Peyer's patch (tissue), 4 donors: Measurements from ENCODE around the gene GPX4.

Experiments
- POLR2A ChIP-seq, 2 donors: fragments of 450-650 bp; IDR thresholded peaks; one replicate each; pipeline ENCODE4 v1.5.1; 2017; ENCODE audit warnings: antibody characterized with exemption in 2 of 2, mild to moderate bottlenecking in 2 of 2, moderate library complexity in 2 of 2
- TF ChIP-seq, protein P1 (sequence below), 6 experiments: fragments of 450-650 bp in 4 of 6; fragments of 200-600 bp in 2 of 6; sonication (generic) in 1 of 6; IDR thresholded peaks; one replicate each; pipeline ENCODE4 v1.5.1; 2017 to 2019; ENCODE audit warnings: antibody characterized with exemption in 6 of 6, mild to moderate bottlenecking in 3 of 6, moderate library complexity in 1 of 6

DNA sequence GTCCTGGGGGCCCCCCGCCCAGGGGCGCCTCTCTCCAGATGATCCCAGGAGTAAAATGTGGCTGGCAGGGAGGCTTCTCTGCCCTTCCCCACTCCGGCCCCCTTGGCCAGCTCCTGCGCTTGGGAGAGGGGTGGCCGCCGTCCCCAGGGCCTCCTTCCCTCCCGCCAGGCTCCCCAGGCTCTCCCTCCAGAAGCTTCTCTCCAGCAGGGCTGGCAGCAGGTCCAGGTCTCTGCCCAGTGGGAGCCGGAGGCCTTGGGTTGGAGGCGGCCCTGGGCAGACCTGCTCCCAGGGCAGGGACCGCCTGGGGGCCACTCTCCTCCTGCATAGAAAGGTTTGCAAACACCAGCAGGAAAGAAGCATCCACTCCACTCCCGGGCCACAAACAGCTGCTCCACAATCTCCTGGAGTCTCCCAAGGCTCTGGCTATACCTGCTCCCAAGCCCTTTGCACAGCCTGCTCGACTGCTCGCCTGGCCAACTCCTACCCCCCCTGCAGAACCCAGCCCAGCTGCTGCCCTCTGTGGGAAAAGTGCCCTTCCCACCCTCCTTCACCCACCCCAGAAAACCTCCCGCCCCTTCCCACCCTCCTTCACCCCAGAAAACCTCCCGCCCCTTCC lies 44.2 kb downstream of the GPX4 start:
- no peak for TF ChIP-seq POLR2A (IDR thresholded peaks at IDR 0.05)
- TF ChIP-seq, protein P1, sequence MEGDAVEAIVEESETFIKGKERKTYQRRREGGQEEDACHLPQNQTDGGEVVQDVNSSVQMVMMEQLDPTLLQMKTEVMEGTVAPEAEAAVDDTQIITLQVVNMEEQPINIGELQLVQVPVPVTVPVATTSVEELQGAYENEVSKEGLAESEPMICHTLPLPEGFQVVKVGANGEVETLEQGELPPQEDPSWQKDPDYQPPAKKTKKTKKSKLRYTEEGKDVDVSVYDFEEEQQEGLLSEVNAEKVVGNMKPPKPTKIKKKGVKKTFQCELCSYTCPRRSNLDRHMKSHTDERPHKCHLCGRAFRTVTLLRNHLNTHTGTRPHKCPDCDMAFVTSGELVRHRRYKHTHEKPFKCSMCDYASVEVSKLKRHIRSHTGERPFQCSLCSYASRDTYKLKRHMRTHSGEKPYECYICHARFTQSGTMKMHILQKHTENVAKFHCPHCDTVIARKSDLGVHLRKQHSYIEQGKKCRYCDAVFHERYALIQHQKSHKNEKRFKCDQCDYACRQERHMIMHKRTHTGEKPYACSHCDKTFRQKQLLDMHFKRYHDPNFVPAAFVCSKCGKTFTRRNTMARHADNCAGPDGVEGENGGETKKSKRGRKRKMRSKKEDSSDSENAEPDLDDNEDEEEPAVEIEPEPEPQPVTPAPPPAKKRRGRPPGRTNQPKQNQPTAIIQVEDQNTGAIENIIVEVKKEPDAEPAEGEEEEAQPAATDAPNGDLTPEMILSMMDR (IDR thresholded peaks at IDR 0.05): no peak
